Heart left ventricle (tissue), 13 donors: ENCODE results near the gene GOLGA6B.

Source experiments
- CTCF ChIP-seq, 12 donors: fragments of 200-600 bp; sonication (generic) in 4 of 12; IDR thresholded peaks; one replicate each; pipeline versions ENCODE4 v1.5.0 to v1.8.0; 2018 to 2022; ENCODE audit warnings: antibody characterized with exemption in 12 of 12, mild to moderate bottlenecking in 5 of 12
- POLR2A ChIP-seq, 2 donors: fragments of 450-650 bp; IDR thresholded peaks; one replicate each; pipeline ENCODE4 v1.6.1; 2017; ENCODE audit warnings: antibody characterized with exemption in 2 of 2, mild to moderate bottlenecking in 2 of 2, moderate library complexity in 2 of 2
- donor health status: ischemic (EF 13 %, LVEDD 7.1; RV severe dilation, severe dysfunction).
- donor health status: DM: no; HTN: yes; CAD: no.
- donor health status: DM: no; HTN: no; CAD: no.
- donor health status: ischemic (EF 25% LVEDD 6.9; RV normal size, moderate dysfunction).
- donor health status: ischemic (EF 25% LVEDD 5.7; RV mildly dilated, moderate dysfunction).
- donor health status: ischemic (EF 35%, LVEDD 5.7; RV mildly dilated, moderate dysfunction).
- donor health status: nonischemic (EF 11% LVEDD 7.7; RV severe dilation, severe dysfunction).
- donor health status: DM: yes; HTN: yes; CAD: no.
- donor health status: PGD.
- donor health status: ischemic (EF 29% LVEDD 5.4; RV normal size, mild dysfunction).
- donor health status: nonischemic (EF 23%, LVEDD 6.1; RV moderate dilation, normal function).

GRCh38 chr15:72682772-72683171, 28.3 kb downstream of the GOLGA6B start:
- TF ChIP-seq CTCF (IDR thresholded peaks at IDR 0.05) (no peak), POLR2A (IDR thresholded peaks at IDR 0.05) (no peak)
